ENCODE measurements around the gene CD48. TPM values are rescaled to one million over a fixed set of nuclear protein-coding genes. Genes with fewer than 3 reads are reported as not detected.

Gene CD48
- total RNA-seq, 4 donors from 2014 or later, result 1.1 to 14.6 (median 2.6) TPM

GRCh38 chr1:160743266-160743665 is 31.6 kb upstream of the CD48 start:
- Histone ChIP-seq H3K4me3 (no peak overlapping the region), H3K27me3 (peaks cover 0 to 3% (median 0%) of the 10 kb centered on the region in 4 donors), H3K9me3 (no peaks in the 10 kb centered on the region), H3K4me1 (no peaks in the 10 kb centered on the region), H3K27ac (replicated peaks in 1 of 4) (no peak overlapping the region), H3K36me3 (no peaks in the 10 kb centered on the region)
- intact Hi-C loops (cut with DNase I), result no loop called here
- no peak for TF ChIP-seq CTCF (IDR thresholded peaks at IDR 0.05)
- TF ChIP-seq POLR2AphosphoS5 (IDR thresholded peaks at IDR 0.05), result no peak
- TF ChIP-seq POLR2A (IDR thresholded peaks at IDR 0.05; ENCODE audit: low read depth), result no peak
- TF ChIP-seq EP300 (IDR thresholded peaks at IDR 0.05), result no peak
- 77% methylated on average over 3 of the region's 3 CpGs for WGBS
- no peak for DNase-seq (ENCODE audit: extremely low spot score)

- H3K27ac ChIP-seq (replicated peaks in 1 of 4), result no peak overlapping the region
- H3K9me3 ChIP-seq, result peaks cover 0 to under 1% (median 0%) of the 10 kb centered on the region in 4 donors
- peaks cover 0 to 3% (median 0%) of the 10 kb centered on the region in 4 donors for H3K27me3 ChIP-seq
- H3K4me1 ChIP-seq, result no peaks in the 10 kb centered on the region
- no peak for TF ChIP-seq CTCF (IDR thresholded peaks at IDR 0.05)
- no peak for TF ChIP-seq POLR2A (IDR thresholded peaks at IDR 0.05; ENCODE audit: low read depth)
- TF ChIP-seq EP300 (IDR thresholded peaks at IDR 0.05), result no peak
- no peak for TF ChIP-seq POLR2AphosphoS5 (IDR thresholded peaks at IDR 0.05)
- no peaks in the 10 kb centered on the region for H3K36me3 ChIP-seq
- no peak for DNase-seq (ENCODE audit: extremely low spot score)
- WGBS, result 82% methylated on average over 8 of the region's 8 CpGs
- no peak overlapping the region for H3K4me3 ChIP-seq
- intact Hi-C loops (cut with DNase I), result no loop called here
Measured at GRCh38 chr1:160742428-160743127, 31.0 kb upstream of the CD48 start.

- no peaks in the 10 kb centered on the region for H3K4me1 ChIP-seq
- WGBS, result 73% methylated on average over 5 of the region's 5 CpGs
- TF ChIP-seq POLR2AphosphoS5 (IDR thresholded peaks at IDR 0.05), result no peak
- no peak for TF ChIP-seq EP300 (IDR thresholded peaks at IDR 0.05)
- no peak for TF ChIP-seq POLR2A (IDR thresholded peaks at IDR 0.05; ENCODE audit: low read depth)
- TF ChIP-seq CTCF (IDR thresholded peaks at IDR 0.05), result no peak
- no peak for DNase-seq (ENCODE audit: extremely low spot score)
- peaks cover 0 to 7% (median 6%) of the 10 kb centered on the region in 4 donors for H3K9me3 ChIP-seq
- intact Hi-C loops (cut with DNase I), result no loop called here
- H3K27ac ChIP-seq (replicated peaks in 1 of 4), result no peak overlapping the region
- no peaks in the 10 kb centered on the region for H3K36me3 ChIP-seq
- no peak overlapping the region for H3K4me3 ChIP-seq
- peaks cover 0 to 3% (median 0%) of the 10 kb centered on the region in 4 donors for H3K27me3 ChIP-seq
Measured at GRCh38 chr1:160741612-160742348, 30.2 kb upstream of the CD48 start.

GRCh38 chr1:160741092-160741501 is 29.5 kb upstream of the CD48 start:
- WGBS, result 85% methylated on average over 4 of the region's 4 CpGs
- TF ChIP-seq POLR2AphosphoS5 (IDR thresholded peaks at IDR 0.05) (no peak), EP300 (IDR thresholded peaks at IDR 0.05) (no peak), CTCF (IDR thresholded peaks at IDR 0.05) (no peak), POLR2A (IDR thresholded peaks at IDR 0.05; ENCODE audit: low read depth) (no peak)
- no peaks in the 10 kb centered on the region for H3K4me1 ChIP-seq
- peaks cover 0 to 7% (median 6%) of the 10 kb centered on the region in 4 donors for H3K9me3 ChIP-seq
- no peaks in the 10 kb centered on the region for H3K36me3 ChIP-seq
- no peak overlapping the region for H3K27ac ChIP-seq (replicated peaks in 1 of 4)
- H3K4me3 ChIP-seq, result no peak overlapping the region
- peaks cover 0 to 3% (median 0%) of the 10 kb centered on the region in 4 donors for H3K27me3 ChIP-seq
- no peak for DNase-seq (ENCODE audit: extremely low spot score)
- intact Hi-C loops (cut with DNase I), result no loop called here
